Breast epithelium (tissue), 4 donors: Measurements from ENCODE around the gene ZIM2. TPM values are rescaled to one million over a fixed set of nuclear protein-coding genes. Genes with fewer than 3 reads are reported as not detected.
A peak's percentile ranks its signal among the peaks of the same experiment; 100 is the strongest.

Experiments
- DNase-seq, 2 donors: peaks; one replicate each; pipeline ENCODE4 v3.0.0-alpha.2; 2019; ENCODE audit warnings: low spot score in 2 of 2
- H3K27ac ChIP-seq, 2 donors: fragments of 200-600 bp; sonication (generic) in 1 of 2; one replicate each; pipeline ENCODE4 v1.5.1; 2016 to 2019; ENCODE audit warnings: mild to moderate bottlenecking in 1 of 2
- H3K27me3 ChIP-seq, 2 donors: fragments of 200-600 bp; sonication (generic) in 1 of 2; one replicate each; pipeline versions ENCODE4 v1.5.1 to v1.6.0; 2017 to 2019; ENCODE audit warnings: control low read depth in 1 of 2, mild to moderate bottlenecking in 1 of 2
- H3K36me3 ChIP-seq: fragments of 200-600 bp; one replicate; pipeline ENCODE4 v1.5.1; 2019
- H3K4me1 ChIP-seq, 2 donors: fragments of 200-600 bp; sonication (generic); one replicate each; pipeline ENCODE4 v1.5.1; 2016 to 2019; ENCODE audit warnings: control low read depth in 1 of 2
- H3K4me3 ChIP-seq, 3 donors: fragments of 200-600 bp; sonication (generic); 1 replicate in 2 of 3; 2 replicates in 1 of 3; pipeline ENCODE4 v1.5.1; 2016 to 2019; ENCODE audit warnings: mild to moderate bottlenecking in 3 of 3, moderate library complexity in 2 of 3
- H3K9me3 ChIP-seq, 2 donors: fragments of 200-600 bp; sonication (generic) in 1 of 2; one replicate each; pipeline ENCODE4 v1.5.1; 2016 to 2019; ENCODE audit warnings: control low read depth in 1 of 2
- POLR2A ChIP-seq: fragments of 450-650 bp; IDR thresholded peaks from one replicate; pipeline ENCODE4 v1.6.1; 2016; ENCODE audit warnings: antibody characterized with exemption, mild to moderate bottlenecking, moderate library complexity
- POLR2AphosphoS5 ChIP-seq, 3 donors: sonication (generic); formaldehyde crosslinking; IDR thresholded peaks; one replicate each; pipeline ENCODE4 v1.6.1; 2017; ENCODE audit warnings: antibody characterized with exemption in 3 of 3
- intact Hi-C: fragments of 100-400 bp; cut with DNase I; formaldehyde crosslinking; loops from one replicate; pipeline ENCODE4 v1.15.1; 2023; ENCODE audit warnings: low total_unique reads
- total RNA-seq, 3 donors: library from RNA; depleted of rRNA; stranded (reverse); fragments of >200 nt; gene quantifications; one replicate each; pipeline ENCODE4 v1.1.0, GENCODE V29; 2016
- TF ChIP-seq, protein P1 (sequence below), 3 donors: fragments of 450-650 bp; IDR thresholded peaks; one replicate each; pipeline ENCODE4 v1.5.1; 2016 to 2017; ENCODE audit warnings: antibody characterized with exemption in 3 of 3, mild to moderate bottlenecking in 3 of 3, moderate library complexity in 3 of 3

The ZIM2 gene
- total RNA-seq, 3 donors from 2014 or later: 0.48 to 1.6 (median 1.3) TPM

- Histone ChIP-seq H3K4me3 (no peak overlapping the region), H3K27me3 (no peaks in the 10 kb centered on the region), H3K9me3 (peaks cover 23 to 37% of the 10 kb centered on the region in 2 donors), H3K36me3 (no peaks in the 10 kb centered on the region), H3K4me1 (no peaks in the 10 kb centered on the region), H3K27ac (no peak overlapping the region)
- TF ChIP-seq POLR2AphosphoS5 (IDR thresholded peaks at IDR 0.05) (no peak), POLR2A (no peak)
- TF ChIP-seq, protein P1, sequence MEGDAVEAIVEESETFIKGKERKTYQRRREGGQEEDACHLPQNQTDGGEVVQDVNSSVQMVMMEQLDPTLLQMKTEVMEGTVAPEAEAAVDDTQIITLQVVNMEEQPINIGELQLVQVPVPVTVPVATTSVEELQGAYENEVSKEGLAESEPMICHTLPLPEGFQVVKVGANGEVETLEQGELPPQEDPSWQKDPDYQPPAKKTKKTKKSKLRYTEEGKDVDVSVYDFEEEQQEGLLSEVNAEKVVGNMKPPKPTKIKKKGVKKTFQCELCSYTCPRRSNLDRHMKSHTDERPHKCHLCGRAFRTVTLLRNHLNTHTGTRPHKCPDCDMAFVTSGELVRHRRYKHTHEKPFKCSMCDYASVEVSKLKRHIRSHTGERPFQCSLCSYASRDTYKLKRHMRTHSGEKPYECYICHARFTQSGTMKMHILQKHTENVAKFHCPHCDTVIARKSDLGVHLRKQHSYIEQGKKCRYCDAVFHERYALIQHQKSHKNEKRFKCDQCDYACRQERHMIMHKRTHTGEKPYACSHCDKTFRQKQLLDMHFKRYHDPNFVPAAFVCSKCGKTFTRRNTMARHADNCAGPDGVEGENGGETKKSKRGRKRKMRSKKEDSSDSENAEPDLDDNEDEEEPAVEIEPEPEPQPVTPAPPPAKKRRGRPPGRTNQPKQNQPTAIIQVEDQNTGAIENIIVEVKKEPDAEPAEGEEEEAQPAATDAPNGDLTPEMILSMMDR (IDR thresholded peaks at IDR 0.05): no peak
- intact Hi-C loops: no loop called here
- DNase-seq: no peak
Observed at GRCh38 chr19:56806639-56807038, 33.9 kb downstream of the ZIM2 start.

DNA sequence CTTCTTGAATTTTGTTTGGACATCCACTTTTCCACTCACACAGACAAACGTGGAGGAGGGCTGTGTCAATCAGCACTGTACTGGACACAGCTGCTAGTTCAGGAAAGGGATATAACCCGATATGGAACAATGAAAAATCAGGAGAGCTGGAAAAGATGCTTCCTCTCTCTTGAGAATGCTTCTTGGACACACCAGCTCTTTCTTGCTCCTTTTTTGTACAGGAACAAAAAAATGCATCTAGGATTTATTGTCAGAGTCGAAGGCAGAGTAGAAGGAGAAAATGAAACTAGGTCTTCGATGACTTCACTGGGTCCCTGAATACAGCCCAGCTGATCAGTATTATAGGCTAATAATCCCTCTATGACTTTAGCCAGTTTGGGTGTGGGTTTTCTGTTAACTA lies 62.2 kb downstream of the ZIM2 start:
- H3K27ac ChIP-seq: no peak overlapping the region
- TF ChIP-seq POLR2A: no peak
- TF ChIP-seq POLR2AphosphoS5 (IDR thresholded peaks at IDR 0.05): no peak
- TF ChIP-seq, protein P1 (IDR thresholded peaks at IDR 0.05): no peak
- no peak for DNase-seq
- no peaks in the 10 kb centered on the region for H3K4me1 ChIP-seq
- H3K36me3 ChIP-seq: no peaks in the 10 kb centered on the region
- H3K4me3 ChIP-seq: no peak overlapping the region
- no peaks in the 10 kb centered on the region for H3K27me3 ChIP-seq
- H3K9me3 ChIP-seq: no peaks in the 10 kb centered on the region
- intact Hi-C loops: no loop called here

DNA sequence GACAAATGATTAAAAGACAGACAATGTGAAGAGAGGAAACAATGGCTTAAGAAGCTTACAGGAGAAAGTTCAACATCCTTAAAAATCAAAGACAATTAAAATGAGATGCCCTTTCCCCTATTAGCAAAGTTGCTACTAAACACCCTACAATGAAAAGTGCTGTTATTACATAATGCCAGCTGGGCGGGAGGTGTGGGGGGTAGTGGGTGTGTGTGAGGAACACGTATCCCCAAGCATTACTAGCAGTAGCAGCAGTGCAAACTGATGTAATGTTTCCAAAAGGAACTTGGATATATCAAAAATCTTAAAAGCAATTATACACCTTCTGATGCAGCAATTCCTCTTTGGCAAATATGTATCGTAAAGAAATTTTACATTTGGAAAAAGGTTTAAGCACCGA lies 70.9 kb downstream of the ZIM2 start:
- H3K36me3 ChIP-seq: no peaks in the 10 kb centered on the region
- peaks cover 0 to 7% of the 10 kb centered on the region in 2 donors for H3K9me3 ChIP-seq
- no peak overlapping the region for H3K4me3 ChIP-seq
- intact Hi-C loops: no loop called here
- TF ChIP-seq POLR2AphosphoS5 (IDR thresholded peaks at IDR 0.05) (no peak), POLR2A (no peak)
- TF ChIP-seq, protein P1 (IDR thresholded peaks at IDR 0.05): no peak
- no peaks in the 10 kb centered on the region for H3K27me3 ChIP-seq
- H3K27ac ChIP-seq: no peak overlapping the region
- no peaks in the 10 kb centered on the region for H3K4me1 ChIP-seq
- DNase-seq: no peak

- no peaks in the 10 kb centered on the region for H3K4me1 ChIP-seq
- peaks cover 0 to 13% of the 10 kb centered on the region in 2 donors for H3K9me3 ChIP-seq
- H3K27ac ChIP-seq: no peak overlapping the region
- no peaks in the 10 kb centered on the region for H3K36me3 ChIP-seq
- peak overlapping the region; percentile 39 to 73 (median 55) for H3K4me3 ChIP-seq
- peak; percentile 23 to 55 for DNase-seq
- intact Hi-C loops: no loop called here
- H3K27me3 ChIP-seq: no peaks in the 10 kb centered on the region
- TF ChIP-seq POLR2A (no peak), POLR2AphosphoS5 (IDR thresholded peaks at IDR 0.05) (no peak)
- TF ChIP-seq, protein P1 (IDR thresholded peaks at IDR 0.05): no peak
Observed at GRCh38 chr19:56765137-56765536, 75.4 kb downstream of the ZIM2 start.

GRCh38 chr19:56764196-56764695 lies 76.3 kb downstream of the ZIM2 start:
- H3K27ac ChIP-seq: no peak overlapping the region
- H3K4me1 ChIP-seq: no peaks in the 10 kb centered on the region
- H3K27me3 ChIP-seq: no peaks in the 10 kb centered on the region
- no peak for DNase-seq
- peaks cover 4 to 20% of the 10 kb centered on the region in 2 donors for H3K9me3 ChIP-seq
- intact Hi-C loops: no loop called here
- TF ChIP-seq, protein P1 (IDR thresholded peaks at IDR 0.05): no peak
- no peak for TF ChIP-seq POLR2AphosphoS5 (IDR thresholded peaks at IDR 0.05)
- no peak for TF ChIP-seq POLR2A
- H3K36me3 ChIP-seq: no peaks in the 10 kb centered on the region
- H3K4me3 ChIP-seq: no peak overlapping the region
